Inflammatory macrophage treated with lipopolysaccharide for 1 hour (primary cell): Measurements from ENCODE around the gene PSMC6.
A peak's percentile ranks its signal among the peaks of the same experiment; 100 is the strongest.

Experiments used
- DNase-seq, 2 donors: peaks; one replicate each; pipeline ENCODE4 v3.0.0-alpha.2; 2020 to 2022

PSMC6 gene

DNA sequence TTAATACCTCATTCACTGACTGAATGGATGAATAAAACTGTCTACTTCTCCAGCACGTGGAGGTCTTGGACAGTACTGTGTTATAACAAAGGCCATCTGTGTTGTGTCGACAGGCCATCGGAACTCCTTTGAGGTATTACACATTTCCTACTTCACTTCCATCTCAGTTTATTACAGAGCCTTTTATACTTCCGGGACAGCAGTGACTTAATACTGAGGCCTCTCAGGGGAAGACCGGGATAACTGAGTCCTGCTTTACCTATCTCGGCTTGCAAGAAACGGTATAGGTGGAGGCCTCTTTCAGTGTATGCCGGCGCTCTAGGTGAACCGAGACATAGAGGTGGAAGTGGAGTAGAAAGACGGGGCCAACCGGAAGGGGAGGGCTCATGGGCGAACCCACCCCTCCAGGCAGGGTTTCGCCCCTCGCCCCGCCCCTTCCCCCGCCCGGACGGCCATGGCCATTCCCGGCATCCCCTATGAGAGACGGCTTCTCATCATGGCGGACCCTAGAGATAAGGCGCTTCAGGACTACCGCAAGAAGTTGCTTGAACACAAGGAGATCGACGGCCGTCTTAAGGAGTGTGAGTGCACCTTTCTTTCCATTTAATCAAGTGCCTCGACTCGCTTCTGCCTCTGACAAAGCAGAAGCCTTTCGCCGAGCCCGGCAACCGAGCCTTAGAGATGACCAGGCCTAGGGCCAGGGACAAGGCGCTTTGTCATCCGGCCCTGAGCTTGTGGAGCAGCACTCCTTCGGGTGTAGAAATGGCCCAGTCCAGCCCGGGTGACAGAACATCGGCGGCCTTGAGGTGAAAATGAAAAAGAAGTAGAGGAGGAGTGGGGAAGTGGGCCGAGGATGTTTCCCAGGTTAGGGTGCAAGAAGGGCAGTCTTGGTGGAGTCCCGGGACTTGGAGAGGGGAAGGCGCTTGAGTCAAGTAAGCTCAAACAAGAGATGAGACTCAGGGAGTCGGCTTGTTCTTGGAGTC is at the start of gene PSMC6:
Gene PSMC6 (plus strand): TSS at position 477 of the 983 bp plus-strand sequence. CDS start 20 bp downstream, at position 497.
- peak; percentile 87 to 93 for DNase-seq

DNA sequence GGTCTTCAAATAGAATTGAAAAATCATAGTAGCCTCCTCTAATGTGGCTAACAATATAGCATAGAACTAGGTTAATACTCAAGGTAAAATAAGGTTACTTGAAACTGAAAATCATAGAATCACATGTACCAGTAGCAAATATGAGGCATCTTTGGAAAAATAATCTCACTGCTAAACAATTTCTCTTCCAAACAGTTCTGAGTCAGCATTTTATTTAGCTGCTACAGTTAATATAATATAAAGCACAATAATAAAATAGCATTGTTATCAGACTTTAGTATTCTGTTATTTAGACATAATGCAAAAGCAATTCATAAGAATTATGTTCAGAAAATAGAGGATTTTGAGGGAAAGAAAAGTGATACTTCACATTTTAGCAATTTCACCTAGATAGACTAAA is 46.7 kb upstream of the PSMC6 start:
- DNase-seq = no peak

DNA sequence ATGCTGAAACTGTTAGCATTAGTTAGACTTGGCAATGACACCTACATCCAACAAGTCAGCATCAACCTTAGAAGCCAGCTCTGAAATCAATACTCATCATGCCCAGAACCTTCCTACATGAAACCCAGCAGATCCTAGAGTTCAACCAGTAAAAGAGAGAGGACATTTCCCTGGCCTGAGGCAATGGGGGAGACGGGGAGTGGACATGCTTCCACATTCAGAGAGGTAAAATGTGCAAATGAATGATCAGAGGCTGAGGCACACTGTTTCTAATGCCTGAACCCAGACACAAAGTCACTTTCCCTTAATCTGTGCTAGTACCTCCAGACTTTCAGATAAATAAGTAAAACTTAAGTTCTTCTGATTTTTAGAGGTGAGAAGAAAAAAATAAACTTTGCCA is 46.2 kb upstream of the PSMC6 start:
- no peak for DNase-seq

DNA sequence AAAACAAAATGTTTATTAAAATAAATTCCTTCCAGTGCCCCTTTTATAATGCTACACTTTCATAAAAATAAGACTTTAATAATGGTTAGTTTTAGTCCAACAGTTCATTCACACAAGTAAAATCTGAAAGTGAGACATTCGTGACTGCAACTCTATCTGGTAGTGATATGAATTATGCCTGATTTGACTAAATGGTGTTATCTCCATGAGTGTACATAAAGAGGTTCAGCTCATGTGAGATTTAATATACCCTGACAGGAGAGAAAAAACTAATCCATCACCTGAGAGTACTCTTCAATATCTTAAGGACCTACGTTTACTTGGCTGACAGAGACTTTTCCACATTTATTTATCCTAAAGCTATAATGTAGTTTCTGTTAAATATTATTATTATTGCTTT is 45.7 kb upstream of the PSMC6 start:
- DNase-seq = no peak

DNA sequence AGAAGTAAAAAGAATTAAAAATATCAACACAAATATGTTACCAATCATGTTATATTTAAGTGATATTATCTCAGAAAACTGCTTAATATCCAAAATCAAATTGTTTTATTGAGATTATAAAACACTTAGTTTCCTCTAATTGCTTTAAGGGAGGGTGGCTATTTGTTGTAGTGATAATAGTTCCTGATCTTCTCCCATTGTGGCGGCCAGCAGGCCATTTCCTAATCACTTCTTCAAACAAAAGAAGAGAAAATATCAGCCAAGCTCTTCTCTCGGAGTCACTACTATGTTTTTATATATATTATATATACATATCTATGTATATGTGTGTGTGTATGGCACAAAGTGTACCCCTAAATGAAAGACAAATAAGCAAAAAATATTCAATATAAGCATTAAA is 43.1 kb upstream of the PSMC6 start:
- DNase-seq = no peak

DNA sequence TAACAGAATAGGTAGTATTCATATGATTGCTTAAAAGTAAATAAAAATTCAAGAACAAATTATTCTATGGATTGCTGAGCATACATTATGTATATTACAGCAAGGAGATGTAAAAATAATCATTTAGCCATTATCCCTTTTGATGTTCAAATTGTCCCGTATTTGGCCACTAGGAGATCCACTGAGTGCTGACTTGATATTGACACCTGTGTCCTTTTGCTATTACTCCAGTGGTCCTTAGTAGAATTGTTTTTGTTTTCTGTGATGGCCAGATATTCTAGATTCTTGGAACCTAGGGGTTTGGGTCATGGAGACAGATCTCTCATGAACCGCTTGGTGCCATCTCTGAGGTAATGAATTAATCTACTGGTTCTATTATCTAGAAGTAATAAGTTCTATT is 28.4 kb upstream of the PSMC6 start:
- no peak for DNase-seq

DNA sequence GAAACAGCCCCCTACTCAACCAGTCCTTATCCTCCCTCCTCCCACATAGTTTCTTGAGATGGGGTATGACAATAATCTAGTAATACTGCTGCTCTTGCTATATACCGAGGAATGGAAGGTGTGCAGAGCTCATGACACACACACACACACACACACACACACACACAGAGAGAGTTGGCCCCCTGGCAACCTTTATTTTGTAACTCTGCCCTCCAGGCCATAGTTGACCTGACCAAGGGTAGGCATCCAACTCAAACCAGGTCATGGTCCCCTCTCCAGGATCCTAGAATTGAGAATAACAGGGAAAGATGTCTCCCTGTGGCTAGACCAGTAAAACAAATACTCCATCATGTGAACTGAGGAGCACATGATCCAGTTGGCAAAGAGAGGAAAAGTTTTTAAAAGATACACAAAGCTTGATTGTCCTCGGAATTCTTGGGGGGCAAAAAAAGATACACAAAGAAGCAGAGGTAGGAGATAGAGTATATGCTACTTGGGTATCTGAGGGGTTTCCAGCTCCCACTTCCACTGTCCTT is 22.9 kb upstream of the PSMC6 start:
- DNase-seq = no peak

DNA sequence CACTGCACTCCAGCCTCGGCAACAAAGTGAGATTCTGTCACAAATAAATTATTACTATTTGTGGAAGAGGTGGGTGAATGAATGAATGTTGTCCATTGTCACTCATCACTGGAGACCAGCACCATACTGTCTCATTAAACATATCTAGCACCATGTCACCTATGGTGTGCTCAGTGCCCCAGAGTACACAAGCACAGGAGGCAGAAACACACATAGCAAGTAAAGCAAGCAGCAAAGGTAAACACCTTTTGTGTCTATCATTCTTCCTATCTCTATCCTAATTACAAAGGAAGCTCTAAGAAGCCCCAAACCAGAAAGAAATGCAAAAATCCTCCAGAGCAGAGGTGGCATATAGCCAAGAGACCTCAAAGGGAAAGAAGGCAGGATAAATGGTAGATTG is 20.8 kb upstream of the PSMC6 start:
- DNase-seq = no peak

DNA sequence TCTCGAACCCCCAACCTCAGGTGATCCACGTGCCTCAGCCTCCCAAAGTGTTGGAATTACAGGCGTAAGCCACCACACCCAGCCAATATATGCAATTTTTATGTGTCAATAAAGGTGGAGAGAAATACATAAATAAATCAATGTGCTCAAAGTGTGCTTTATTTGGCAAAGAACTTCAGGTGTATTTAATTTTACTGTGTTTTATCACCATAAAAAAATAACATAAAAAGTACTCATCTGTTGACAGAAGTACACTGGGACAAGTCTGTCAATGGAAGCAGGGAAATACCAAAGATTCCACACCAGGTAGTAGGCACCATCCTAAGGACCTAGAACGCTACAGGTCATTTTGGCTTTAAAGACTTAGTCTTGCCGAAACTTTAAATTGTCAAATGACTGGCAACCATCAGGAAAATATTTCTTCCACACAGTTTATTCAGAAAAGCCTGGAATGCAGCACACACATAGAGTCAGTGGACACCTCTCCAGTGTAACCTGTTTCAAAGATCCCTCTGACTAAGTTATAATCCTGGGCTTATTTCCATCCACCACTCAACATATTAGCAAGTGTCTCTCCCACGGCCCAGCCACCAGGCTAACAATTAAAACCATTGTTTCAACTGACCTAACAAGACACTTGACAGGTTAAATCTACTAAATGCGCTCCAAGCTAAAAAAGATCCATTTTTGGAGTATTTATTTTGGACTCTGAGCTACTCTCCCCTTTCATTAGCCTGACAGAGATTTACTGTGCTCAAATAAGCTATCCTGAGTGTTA is 15.8 kb upstream of the PSMC6 start:
- no peak for DNase-seq

DNA sequence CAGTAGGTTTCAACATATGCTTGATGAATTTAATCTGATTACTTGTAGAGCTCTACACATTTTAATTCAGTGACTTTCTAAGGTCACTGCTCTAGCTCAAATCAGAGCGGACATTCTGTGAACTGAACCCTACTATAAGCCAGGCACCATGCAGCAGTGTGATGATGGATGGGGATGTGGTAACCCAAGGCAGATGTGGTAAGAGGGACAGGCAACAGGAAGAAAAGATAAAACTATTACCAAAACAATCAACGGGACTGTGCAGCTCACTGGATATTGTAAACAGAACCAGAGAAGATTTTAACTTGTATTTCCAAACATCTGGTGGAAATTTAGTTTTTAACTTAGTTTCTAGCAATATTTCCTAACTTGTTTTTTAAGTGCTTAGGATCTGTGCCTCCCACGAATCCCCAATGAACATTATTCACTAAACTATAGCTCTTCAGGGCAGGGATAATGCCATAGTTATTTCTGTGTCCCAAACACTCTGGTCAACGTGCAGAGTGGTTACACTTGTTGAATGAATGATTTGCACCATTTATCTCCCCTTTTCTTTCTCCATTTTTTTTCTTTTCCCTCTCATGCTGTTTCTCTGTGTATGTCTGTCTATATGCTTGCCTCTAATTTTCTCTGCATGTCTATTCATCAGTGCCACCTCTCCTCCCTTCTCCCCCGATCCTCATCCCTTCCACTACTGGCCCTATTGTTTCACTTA is 14.6 kb upstream of the PSMC6 start:
- peak; percentile 56 to 65 for DNase-seq

DNA sequence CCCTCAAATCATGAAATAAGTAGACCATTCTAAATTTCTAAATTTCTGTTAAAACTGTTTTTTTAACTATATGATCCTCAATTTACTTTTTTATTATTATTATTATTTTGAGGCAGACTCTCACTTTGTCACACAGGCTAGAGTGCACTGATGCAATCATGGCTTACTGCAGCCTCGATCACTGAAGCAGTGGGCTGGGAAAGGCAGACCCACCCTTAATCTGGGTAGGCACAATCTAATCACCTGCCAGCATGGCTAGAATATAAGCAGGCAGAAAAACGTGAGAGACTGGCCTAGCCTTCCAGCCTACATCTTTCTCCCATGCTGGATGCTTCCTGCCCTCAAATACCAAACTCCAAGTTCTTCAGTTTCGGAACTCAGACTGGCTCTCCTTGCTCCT is 14.0 kb upstream of the PSMC6 start:
- no peak for DNase-seq

DNA sequence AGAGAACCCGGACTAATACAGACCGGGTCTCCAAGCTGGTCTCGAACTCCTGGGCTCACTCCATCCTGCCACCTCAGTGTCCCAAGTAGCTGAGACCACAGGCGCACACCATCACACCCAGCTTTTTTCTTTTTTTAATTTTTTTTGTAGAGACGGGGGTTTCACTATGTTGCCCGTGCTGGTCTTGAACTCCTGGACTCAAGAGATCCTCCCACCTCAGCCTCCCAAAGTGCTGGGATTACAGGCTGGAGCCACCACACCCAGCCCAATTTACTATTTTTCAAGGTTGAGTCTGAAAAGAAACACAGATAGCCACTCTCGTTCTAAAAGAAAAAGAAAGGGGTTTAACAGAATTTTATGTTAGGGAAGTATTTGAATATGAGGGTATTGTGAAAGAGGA is 13.5 kb upstream of the PSMC6 start:
- no peak for DNase-seq

DNA sequence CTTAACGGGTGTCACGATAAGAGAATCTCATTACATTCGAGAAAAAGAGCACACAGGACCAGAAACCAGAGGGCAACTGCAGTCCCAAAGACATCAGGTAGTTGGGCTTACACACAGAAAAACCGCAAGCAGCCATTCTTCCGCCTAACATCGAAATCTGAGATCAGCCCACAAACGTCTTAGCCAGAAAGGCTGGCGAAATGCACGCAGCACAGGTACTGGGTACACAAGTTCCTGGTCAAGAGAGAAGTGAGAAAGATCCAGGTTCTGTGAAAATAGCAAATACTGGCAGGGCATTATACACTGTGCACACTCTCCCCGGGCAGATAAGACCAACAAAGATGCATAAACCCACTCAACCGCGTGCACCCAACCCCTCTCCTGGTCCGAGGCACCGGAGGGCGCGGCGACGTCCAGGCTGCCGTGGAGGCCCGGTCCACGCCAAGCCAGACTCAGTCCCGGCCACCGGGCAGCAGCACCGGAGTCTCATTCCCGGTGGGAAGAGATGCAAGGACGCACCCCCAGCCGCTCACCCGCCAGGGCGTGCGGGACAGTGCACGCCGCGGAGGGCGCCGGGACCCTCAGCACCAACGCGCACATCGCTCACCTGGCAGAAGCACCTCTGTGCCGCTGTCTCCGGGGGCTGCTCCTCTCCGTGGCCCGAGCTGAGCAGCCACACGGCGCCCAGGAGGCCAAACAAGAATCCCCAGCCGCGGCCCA is 12.1 kb upstream of the PSMC6 start:
- no peak for DNase-seq

DNA sequence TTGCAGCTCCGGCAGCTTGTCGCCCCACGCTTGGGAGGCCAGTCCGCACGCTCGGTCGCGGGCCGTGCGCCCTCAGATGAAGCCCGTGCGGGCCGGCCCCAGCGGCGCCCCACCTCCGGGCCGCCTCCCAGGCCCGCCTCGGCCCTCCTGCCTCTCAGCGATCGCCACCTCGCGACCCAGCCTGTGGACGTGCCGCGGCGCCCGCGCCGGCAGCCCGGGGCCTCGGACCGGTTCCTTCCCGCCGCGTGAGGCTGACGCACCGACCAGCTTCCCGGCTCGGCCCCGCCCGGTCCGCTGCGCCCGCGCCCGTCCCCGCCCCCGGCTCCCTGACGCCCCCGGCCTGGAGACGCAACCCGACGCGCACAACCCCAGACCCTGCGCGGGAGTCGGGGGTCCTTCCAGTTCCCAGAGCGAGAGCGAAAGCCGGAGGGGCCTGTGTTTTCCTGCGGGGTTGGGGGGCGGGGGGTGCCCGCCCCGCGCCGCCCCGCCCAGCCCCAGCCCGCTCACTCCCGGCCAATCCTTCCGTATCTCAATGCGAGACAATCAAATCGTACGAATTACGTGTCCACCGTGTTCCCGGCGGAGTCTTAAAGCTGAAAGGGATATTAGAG is 11.4 kb upstream of the PSMC6 start, which contains the start of gene ERO1A:
Gene ERO1A (minus strand): TSS at position 78 of the 611 bp plus-strand sequence. CDS start 77 bp downstream, at position 1.
- DNase-seq = peak; percentile 80 to 83

DNA sequence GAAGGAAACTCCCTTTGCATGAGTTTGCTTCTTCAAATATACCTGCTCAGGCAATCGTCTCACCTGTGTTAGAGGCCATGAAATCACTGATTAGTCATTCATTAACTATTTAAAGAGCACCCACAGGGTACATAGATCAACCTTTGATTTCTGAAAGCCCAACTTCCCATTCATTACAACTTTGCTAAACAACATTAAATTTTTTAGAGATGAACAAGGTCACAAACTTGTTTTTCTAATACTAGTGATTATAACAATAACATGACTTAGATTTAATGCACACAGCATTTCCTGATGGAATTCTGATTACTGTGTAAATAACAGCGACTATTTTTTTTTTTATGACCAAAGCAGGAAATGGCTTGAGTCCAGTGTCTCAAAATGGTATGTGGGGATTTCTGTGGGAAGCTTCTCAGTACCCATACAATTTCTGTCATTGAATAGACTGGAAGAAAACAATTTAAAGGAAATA is 6.3 kb upstream of the PSMC6 start:
- no peak for DNase-seq

DNA sequence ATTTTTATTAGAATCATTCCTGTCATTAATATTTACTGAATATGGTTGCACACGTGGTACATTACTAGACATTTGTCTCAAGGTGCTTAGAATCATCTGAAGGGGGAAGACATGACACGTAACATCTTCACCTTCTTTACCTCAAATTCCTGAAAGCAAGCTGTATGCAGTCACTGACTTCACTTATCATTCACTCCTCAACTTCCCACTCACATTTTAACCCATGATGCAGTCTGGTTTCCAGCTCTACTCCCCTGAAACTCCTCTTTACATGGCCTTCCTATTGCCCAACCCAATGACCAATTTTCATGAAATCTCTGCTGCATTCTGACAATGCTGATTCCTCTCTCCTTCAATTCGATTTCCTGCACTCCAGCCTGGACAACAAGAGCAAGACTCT is 5.8 kb upstream of the PSMC6 start:
- DNase-seq = peak; percentile 38 to 62

DNA sequence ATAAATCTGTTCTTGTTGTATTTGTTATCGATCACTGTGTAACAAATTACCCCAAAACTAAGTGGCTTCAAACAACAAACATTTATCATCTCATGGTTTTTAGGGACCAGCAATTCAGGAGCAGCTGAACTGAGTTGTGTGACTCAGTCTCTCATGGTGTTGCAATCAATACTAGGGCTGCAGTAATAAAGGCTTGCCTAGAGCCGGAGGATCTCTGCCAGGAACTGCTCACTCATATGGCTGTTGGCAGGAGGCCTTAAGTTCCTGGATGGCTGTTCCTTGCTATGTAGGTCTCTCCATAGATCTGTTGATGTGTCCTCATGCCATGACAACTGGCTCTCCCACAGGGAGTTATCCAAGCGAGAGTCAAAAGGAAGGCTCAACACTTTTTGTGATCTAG is 3.8 kb upstream of the PSMC6 start:
- DNase-seq = peak; percentile 75 to 79

DNA sequence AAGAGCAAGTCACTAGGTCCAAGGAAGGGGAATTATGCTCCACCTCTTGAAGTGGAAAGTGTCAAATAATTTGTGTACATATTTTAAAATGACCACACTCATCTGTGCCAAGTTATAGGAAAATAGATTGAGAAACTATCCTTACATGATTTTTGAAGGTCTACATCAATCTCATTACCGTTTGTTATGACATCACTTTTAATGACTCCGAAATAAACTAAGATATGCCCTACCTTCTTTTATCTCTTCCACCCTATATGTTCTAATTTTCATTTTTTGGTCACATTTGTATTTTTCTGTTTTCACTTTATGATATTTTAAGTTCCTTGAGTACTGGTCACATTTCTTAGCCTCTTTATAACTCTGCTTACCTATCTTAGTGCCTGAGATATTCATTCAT is 3.3 kb upstream of the PSMC6 start:
- DNase-seq = peak in 1 of 2 donors; percentile 24

DNA sequence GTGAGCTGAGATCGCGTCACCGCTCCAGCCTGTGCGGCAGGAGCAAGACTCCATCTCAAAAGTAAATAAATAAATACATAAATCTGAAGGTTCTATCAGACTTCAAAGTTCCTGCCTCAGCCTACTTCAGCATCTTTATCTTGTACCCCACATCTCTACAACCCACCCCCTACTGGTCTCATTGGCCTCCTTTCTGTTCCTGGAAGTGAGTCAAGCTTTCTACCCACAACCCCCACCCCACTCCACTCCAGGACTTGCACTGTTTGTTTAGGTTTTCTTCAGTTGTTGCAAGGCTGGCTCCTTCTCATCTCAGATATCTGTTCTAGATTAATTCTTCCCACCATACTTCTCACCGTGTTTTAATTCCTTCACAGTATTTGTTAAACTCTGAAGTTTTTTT is 714 bp upstream of the PSMC6 start:
- DNase-seq = no peak

DNA sequence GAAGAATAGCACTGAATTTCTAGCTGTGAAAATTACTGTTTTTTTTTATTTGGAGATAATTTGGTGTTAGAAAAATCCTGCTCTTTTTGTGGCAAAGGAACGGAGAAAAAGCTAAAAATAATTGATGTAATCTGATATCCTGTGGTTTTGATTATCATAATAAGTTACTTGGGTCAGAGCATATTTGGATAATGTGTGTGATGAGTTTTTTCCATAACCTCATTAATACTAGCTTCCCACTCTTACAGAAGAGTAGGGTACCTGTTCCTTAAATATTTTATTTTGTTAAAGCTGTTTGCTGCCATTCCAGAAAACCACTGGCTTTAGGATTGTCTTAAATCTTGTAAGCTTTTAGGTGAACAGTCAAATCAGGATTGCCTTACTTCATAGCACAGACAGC is 4.7 kb downstream of the PSMC6 start:
- no peak for DNase-seq

DNA sequence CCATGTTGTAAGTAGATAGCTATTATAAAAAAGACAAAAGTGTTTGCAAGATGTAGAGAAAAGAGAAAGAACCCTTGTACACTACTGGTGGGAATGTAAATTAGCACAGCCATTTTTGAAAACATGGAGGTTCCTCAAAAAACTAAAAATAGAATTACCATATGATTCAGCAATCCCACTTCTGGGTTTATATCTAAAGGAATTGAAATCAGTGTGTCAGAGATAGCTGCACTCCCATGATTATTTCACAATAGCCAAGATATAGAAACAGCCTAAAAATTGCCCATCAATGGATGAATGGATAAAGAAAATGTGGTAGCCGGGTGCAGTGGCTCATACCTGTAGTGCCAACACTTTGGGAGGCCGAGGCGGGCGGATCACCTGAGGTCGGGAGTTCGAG is 9.2 kb downstream of the PSMC6 start:
- DNase-seq = peak; percentile 64 to 69
